ENCODE results near the gene FHOD3.
"Not testable (repeated sequence)": the region's sequence is repeated elsewhere in the genome, so short reads cannot be mapped to it uniquely, and the experiment has no call there.

Gene FHOD3

DNA sequence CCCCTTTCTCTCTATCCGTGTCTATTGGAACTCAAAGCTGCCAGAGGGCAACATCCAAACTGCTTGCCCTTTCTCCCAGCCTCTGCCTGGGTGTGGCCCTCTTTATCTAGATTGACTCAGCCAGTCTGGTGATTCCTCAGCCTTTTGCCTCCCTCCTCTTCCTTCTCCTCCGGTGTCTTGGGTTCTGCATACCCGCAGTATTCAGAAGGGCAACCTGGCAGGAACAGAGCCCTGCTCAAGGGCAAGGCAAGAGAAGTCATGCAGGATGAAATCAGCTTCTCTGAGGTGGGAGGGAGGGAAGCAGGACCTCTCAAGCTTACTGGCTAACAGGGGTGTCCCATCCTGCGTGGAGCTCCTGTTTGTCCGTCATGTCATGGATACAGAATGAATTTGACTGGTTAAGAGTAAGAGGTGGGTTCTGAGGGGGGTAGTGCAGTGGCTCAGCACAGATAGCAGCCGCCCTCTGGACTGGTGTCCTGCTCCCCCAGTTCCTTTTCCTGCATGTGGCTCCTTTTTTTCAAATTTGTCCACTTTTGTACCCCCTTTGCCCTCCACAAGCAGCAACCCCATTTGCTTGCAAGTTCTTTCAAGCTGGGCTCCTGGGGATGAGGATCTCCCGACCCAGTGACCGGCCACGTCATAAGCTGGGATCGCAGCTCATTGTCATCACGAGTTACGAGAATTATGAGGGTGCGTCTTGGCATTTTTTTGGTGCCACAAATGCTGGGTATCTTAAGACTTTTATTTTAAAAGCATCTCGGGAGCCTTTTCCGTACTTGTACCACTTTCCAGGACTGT is 154.1 kb downstream of the FHOD3 start:
- no peak for DNase-seq (ENCODE audit: low spot score)

DNA sequence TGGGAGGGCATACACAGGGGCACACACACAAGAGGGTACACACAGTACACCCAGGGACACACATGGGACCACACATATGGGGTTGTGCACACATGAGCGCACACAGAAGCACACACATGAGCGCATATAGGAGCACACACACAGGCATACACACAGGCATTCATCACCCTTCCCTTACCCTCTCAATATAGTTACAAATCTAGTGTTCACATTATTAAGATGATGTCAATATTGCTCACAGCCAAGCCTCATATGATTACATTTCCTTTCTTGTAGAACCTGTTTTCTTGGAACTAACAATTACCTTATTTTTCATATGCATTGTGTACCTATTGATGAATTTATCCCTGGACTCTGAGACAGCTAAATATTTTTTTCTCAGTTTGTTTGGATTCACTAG is 156.7 kb downstream of the FHOD3 start:
- no peak for DNase-seq (ENCODE audit: low spot score)

DNA sequence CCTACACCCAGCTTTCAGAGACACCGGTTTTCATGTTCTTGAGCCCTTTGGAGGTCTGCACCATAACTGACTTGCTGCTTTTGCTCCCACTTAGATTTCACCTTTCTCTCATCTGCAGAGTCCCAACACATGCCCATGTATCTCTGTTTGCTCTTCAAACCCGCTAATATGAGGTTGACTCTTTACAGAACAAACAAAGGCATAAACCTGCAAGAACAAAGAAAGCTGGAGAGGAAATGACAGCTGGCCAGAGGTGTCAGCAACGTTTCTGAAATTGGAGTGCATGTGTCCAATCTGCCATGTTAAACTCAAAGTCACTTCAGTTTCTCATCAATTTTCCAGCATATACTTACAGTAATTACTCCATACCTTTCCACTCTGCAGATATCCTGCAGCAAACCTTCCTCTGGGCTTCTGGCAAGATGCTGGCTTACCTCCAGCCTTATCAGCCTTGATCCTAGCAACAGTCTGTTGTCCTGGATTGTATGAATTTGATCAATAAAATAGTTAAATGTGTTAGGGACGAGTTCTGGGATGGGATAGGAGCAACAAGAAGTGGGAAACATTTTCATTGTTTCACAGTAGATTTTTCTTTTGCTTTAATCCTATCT is 157.4 kb downstream of the FHOD3 start:
- DNase-seq (ENCODE audit: low spot score): no peak

DNA sequence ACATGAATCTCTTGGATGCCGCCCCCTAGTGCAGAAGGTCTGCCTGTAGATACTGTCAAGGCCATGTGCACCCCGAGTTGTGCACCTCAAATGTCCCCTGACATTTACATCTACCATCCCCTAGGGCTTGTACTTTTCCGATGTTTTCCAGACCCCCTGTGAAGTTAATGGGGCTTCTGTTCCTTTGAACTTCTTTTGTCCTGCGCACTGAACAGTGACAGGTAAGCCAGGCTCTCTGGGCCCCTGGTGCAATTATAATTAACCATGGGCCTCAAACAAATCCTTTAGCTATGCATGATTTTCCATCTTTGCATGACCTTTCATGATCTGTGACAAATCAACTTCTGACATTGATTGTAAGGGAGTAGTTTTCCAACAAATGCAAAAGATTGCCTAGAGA is 158.4 kb downstream of the FHOD3 start:
- DNase-seq (ENCODE audit: low spot score): no peak

DNA sequence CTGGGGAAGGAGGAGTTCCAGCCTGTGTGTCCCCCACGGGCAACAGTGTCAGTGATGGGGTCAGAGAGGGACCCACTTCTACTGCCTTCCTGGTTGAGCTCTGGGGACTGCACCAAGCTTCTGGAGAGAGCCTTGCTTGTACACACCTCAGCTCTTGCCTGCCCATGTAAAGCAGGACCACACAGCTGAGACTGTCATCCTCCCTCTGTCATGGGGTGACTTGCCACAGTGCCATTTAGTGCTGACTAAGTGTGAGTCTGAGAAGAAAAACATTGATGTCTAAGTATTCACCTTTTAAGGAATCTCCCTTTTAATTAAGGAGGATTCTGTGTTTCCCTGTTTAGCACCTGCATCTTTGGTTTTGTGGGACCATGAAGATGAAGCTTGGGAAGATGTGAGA is 159.1 kb downstream of the FHOD3 start:
- no peak for DNase-seq (ENCODE audit: low spot score)

DNA sequence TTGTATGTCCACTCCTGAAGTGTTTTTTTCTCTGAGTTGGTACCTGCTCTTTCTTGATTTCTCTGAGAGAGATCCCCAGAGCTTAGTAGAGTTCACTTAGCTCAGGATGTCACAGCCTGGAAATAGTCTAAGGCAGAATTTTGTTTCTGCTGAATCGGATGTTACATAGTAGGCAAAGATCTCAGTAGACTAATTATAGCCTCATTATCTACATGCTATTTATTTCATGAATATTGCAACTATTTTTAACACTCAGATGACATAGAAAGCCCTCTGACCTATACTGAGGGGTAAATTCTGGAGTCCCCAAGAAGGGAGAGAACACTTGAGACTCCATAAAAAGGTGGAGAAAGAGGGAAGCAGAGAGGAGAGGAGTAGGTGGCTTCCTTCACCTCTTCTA is 160.2 kb downstream of the FHOD3 start:
- DNase-seq (ENCODE audit: low spot score): no peak

DNA sequence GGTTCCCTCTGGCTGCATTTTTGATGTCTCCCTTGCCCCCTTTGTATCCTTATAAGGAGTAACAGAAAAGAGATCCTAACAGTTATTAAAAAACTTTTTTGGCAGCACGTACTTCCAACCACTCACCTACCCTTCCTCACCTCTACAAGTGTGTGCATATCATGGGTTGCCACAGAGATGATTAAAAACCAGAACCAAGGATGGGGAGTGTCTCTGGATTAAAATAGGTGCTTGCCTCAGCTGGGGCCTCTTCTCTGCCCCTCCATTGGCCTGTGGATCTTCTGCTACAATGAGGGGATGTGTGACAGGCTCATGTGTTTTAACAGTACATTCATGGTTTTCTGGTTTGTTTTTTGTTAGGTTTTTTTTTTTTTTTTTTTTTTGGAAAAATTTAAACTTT is 160.8 kb downstream of the FHOD3 start:
- no peak for DNase-seq (ENCODE audit: low spot score)

DNA sequence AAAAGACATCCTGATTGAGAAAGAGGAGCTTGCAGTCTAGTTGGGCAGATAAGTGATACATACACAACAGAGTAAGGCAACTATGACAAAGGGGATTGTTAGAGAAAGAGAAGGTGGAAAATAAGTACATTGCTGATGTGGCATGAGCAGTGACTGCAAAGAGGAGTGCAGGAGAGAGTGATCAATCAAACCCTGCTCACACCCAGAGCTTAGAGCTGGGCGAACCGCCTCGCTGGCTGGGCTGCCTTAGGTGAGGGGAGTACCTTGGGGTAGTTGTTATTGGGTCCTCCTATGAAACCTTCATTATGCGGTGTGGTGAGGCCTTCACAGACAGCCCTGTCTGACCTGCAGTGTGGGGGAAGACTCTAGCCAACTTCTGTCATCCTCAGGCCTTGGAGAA is 161.7 kb downstream of the FHOD3 start:
- no peak for DNase-seq (ENCODE audit: low spot score)

DNA sequence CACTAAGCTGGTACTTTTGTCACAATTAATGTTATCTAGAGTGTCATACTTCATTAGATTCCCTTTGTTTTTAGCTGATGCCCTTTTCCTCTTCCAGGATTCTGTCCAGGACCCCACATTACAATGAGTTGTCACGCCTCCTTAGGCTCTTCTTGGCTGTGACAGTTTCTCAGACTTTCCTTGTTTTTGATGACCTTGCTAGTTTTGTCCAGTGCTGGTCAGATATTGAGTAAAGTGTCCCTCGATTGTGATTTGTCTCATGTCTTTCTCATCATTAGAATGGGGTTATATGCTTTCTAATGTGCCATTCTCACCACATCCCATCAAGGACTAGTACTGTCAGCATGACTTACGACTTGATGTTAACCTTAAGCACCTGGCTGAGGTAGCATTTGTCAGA is 162.3 kb downstream of the FHOD3 start:
- DNase-seq (ENCODE audit: low spot score): no peak

DNA sequence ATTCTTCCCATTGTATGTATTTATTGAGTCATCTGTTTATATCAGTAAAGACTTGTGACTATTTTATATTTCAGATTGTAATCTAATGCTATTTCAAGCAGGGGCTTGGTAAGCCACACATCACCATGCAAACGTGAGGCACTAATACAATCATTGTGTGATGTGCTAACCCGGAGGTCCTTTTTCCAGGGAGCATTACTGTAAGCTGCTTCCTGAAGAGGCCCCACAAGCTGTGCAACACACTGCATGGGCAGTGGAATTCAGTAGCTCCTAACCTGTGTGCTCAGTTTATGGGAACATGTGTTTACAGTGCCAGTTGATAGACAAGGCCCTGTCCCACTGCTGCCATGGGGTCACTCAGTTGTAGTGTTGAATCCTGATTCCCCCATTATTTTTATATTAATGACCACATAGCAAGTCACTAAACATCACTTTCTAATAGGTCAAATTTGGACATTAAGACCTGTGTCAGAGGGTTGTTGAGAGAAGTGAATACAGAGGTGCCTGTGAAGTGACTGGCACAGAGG is 162.9 kb downstream of the FHOD3 start:
- DNase-seq (ENCODE audit: low spot score): no peak

DNA sequence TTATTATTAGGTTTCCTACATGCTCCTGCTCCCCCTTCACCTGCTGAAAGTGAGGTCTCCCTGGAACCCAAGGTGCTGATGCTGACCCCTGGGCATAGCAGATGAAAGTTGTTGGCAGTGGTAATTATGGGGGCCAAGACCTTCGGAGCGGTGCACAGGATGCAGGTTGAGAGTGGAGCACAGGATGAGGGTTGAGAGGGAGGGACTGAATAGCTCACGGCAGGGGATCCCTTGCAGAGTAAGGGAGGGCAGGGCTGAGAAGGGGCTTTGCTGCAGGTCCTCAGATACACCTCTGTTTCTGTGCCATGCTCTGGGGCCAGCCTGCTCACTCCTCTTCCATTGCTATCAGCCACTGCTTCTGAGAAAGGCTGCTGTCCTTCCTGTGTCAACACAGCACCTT is 163.3 kb downstream of the FHOD3 start:
- no peak for DNase-seq (ENCODE audit: low spot score)

DNA sequence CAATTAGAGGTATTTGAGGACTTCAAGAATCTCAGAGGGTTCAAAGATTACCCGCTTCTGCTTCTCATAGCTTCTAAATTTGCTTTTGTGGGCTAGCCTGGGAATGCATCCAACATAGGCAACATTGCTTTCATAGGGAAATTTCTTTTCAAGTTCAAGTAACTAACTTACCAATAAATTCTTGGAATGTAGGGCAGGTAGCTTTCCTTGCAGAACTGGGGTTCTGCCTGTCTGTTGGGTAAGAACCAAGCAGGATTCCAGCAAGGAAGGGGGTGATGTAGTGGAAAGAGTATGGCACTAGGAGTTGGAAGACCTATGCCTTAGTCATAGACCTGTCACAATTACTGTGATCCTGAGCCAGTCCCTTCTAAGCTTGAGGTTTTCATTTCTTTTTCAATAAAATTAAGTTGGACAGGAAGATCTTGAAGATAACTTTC is 164.1 kb downstream of the FHOD3 start:
- no peak for DNase-seq (ENCODE audit: low spot score)

DNA sequence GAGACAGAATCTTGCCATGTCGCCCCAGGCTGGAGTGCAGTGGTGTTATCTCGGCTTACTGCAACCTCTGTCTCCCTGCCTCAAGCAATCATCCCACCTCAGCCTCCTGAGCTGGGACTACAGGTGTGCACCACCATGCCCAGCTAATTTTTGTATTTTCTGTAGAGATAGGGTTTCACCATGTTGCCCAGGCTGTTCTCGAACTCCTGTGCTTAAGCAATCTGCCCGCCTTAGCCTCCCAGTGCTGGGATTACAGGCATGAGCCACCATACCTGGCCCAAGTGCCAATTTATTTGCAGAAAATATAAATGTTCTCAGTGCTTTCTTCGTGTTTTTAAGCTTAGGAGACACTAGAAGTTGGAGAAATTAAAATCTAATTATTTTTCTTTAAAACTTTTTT is 166.0 kb downstream of the FHOD3 start:
- DNase-seq (ENCODE audit: low spot score): not testable (repeated sequence)

DNA sequence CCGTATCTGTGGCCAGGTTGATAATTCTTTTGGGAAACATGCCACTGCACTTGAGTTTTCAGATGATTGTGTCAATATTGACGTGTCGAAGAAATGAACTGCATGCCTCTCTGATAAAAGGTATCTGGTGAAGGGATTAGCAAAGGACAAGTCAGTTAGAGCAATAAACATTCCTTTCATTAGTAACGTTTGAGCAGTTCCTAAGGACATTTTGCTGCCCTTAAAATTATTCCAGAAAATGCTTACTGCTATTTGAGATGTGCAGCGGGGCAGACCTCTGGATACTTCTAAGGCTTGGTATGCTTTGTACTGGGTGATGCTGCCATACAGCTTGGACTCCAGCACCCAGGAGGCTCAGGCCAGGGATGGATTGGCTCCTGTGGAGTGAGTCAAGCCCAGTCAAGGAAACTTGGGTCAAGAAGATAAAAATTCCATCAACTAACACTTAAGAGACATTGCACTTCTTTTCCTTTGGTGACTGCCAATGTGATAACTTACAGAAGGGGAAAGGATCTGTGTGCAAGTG is 166.7 kb downstream of the FHOD3 start:
- DNase-seq (ENCODE audit: low spot score): no peak

DNA sequence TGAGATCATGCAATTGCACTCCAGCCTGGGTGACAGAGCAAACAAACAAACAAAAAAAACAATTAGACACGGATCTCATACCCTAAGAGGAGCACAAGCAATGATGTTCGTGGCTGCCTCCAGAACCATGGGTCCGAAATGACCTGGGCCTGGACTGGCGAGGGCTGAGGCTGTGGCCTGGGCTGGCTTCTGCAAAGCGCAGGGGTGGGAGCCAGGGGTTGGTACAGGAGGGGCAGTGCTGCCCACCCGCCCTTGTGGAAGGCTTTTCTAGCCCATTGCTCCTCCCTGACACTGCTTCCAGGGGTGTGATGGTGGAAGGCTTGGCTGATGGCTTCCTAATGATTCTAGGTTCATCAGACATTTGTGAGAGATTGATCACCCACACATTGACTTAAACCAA is 167.8 kb downstream of the FHOD3 start:
- DNase-seq (ENCODE audit: low spot score): no peak

DNA sequence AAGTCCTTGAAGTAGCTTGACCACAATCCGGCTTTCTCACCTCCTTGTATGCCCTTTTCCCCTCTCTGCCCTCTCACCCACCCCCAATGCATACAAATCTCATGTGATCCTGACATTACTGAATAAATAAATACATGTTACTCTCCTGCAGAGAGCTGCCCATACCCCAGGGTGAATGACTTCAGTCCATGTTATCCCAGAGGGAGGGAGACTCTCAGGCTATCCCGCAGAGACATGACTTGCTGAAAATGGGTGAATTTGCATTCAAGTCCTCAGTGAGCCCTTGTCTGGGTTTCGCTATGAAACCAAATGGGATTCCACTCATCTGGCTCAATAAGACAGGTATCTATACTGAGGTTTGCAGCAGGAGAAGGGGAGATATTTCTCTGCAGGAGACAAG is 168.5 kb downstream of the FHOD3 start:
- DNase-seq (ENCODE audit: low spot score): no peak

DNA sequence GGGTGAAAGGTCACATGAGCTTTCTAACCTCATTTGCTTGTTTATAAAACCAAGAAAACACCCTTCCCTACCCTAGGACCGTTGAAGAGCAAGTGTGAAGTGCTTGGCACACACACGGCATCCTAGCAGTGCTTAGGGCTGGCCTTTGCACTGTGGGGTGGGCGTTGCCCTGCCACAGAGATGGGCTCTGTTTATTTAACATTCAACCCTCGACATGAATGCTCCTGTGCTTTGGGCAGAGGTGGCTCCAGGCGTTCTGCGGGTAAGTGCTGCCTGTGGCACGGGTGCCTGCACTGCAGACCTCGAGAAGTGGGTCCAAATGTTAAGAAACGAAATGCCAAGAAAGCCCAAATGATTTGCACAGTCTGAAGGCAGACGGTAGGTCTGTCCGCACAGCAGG is 170.1 kb downstream of the FHOD3 start:
- DNase-seq (ENCODE audit: low spot score): no peak

DNA sequence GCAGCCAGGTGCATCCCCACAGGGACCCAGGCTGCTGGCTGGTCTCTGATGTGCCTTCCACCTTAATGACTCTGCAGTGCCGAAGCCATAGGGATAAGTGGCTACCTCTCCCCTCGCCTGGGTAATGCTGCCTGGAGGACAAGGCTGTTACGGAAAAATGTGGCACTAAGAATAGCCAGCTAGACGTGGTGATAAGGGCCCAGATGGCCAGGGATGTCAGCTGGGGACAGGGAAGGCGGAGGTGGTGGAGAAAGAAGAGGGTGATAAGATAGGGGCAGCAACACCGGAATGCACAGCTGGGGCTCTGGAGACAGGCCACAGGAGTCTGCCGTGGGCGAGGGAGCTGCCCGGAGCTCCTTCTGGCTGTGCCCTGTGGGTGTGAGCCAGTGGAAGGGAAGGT is 170.6 kb downstream of the FHOD3 start:
- no peak for DNase-seq (ENCODE audit: low spot score)

DNA sequence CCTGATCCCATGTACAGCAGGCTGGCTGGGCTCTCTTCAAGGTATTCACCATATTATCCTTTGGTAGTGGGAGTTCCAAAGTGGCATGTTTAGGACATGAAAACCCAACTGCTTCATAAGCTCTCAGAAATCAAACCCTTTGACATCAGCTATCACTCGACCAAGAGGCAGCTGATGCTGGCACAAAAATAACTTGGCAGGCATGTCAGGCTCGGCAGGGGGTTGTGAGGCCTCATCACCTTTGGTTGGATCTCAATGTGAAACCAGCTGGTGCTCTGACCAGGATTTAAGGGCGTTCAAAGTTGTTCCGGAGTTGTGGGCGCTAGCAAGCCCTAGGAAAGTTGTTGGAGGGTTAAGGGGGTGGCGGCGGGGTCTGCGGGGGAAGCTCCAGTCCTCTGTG is 171.9 kb downstream of the FHOD3 start:
- no peak for DNase-seq (ENCODE audit: low spot score)

DNA sequence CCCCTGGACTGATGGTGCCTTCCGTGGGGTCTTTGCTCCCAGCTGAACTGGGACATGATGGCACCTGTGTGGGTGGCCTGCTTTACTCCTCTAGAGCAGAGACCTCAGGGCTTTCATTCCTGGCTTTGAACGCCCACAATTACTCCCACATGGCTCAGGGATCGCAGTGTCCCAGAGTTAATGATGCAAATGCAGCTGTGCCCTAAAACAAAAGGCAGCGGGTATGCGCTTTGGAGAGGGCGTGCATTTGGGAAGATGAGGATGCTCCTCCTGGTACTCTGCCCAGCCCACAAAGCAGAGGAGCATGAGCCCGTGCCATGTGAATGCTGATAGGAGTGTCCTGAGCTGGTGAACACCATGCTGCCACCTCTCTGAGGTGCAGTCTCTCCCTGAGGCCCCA is 173.4 kb downstream of the FHOD3 start:
- no peak for DNase-seq (ENCODE audit: low spot score)

DNA sequence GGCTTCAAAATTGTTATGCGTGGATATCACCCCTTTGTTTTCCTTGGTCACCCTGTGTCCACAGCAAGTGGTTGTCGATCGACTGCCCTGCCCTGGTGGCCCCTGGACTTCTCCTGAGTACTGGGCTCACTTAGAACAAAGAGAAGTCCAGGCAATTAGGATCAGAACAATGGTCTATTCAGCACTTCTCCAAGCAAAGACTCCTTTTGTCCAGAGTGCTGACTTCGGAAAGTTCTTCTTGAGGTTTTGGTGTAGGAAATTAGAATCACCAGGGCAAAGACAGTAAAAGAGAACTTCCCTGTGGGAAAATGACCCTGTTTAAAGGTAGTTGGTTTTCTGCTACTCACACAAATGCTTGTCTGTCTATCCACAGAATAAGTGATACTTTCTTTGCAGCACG is 173.9 kb downstream of the FHOD3 start:
- DNase-seq (ENCODE audit: low spot score): no peak

DNA sequence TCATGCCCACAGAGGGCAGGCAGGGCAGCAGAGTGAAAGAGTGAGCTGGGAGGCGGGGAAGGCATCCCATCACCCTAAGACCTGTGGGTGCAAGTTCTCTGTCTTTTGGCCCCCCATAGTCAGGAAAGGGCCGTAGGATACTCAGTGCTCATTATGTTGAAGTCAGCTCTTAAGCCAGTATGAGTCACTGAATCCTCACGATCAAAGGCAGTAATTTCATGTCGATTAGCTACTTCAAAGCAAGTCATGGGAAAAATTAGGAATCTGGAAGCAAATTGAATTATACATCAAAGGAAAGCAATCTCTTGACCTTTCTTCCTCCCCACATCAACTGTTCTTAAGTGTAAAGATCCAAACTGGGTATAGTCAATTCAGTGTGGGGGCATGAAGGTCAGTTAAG is 178.9 kb downstream of the FHOD3 start:
- DNase-seq (ENCODE audit: low spot score): no peak

DNA sequence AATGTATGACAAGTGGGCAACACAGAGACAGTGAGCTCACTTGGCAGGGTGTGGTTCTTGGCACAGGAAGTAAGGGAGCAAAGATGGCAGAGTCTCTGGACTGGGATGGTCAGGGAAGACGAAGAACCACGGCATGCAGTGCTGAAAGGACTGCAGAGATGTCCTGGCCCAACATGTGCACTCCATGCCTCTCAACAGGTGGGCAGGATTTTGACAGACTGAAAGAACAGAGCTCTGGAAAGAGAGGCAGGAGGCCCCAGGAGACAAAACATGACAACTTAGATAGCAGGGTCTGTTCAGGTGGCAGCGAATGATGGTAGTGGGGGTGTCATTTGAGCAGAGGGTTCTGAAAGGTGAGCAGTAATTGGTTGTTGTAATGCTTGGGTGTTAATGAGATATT is 180.3 kb downstream of the FHOD3 start:
- DNase-seq (ENCODE audit: low spot score): no peak
